HG02798 (cell line): ENCODE measurements around the gene MMP24.
A peak's percentile ranks its signal among the peaks of the same experiment; 100 is the strongest.
"Not testable (repeated sequence)": the region's sequence is repeated elsewhere in the genome, so short reads cannot be mapped to it uniquely, and the experiment has no call there.

Experiments used
- ATAC-seq: cut with Tn5 transposase; IDR thresholded peaks from one replicate; pipeline ENCODE4 v1.9.1; 2021; ENCODE audit warnings: mild to moderate bottlenecking; ENCODE audit not compliant: unreplicated experiment, poor library complexity

MMP24 gene

DNA sequence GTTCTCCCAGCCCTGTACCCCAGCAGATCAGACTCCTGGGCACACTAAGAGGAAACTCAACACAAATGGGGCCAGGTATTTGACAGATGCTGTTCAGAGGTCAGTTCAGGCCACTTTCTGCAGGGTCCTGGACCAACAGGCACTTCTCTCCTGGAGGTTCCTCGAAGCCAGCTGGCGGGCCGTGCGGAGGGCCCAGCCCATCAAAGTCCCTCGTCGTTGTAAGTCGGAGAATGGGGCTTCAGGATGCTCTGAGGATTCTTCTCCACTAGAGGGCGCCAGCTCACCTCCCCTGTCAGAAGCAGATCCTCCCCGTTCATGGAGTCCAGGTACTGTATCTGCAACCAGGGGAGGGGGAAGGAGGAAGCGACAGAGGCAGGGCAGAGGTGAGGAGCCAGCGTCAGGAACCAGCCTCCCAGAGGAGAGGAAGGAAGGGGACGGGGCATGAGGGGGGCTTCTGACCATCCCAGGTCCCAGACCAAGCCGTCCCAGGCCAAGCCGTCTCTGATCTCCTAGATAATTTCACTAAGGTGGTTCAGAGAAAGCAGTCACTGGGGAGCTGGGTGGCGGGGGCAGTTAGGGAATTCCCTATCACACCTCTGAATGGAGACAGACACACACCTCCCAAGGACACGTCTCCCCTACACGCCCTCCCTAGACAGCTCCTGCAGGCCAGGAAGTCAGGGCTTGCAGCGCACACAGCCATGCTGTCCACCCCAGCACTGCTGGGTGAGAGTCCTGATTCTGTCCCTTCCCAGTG, 77.4 kb downstream of the MMP24 start:
- peak; percentile 64 for ATAC-seq

GRCh38 chr20:35304956-35305355, 78.5 kb downstream of the MMP24 start:
- no peak for ATAC-seq

- no peak for ATAC-seq
Observed at GRCh38 chr20:35305682-35306556, 79.4 kb downstream of the MMP24 start.

DNA sequence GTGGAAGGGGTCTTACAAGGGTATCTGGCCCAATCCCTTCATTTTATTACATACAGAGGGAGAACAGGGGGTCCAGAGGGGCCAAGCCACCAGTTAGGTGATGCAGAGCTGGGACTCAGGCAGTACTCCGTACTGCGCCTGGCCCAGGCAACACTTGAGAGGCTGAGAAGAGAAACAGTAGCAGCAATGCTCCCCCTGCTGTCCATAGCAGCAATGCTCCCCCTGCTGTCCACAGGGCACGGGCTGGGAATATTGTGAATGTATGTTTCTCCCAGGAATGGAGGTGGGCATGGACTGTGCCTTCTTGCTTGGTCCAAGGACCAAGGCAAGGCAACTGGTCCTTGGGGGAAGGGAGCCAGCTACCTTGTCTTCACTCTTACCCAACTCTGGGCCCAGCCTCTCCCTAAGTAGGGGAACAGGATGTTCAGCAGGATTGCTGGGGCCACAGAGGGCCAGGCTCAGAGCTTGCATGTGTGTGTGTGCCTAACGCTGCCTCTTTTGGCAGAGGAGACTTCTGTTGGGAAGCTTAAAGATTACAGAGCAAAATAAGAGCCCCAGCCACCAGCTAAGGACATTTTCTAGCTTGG, 80.5 kb downstream of the MMP24 start:
- ATAC-seq = no peak

GRCh38 chr20:35307666-35308653, 81.5 kb downstream of the MMP24 start:
- no peak for ATAC-seq

GRCh38 chr20:35311409-35311808, 84.9 kb downstream of the MMP24 start:
- no peak for ATAC-seq

DNA sequence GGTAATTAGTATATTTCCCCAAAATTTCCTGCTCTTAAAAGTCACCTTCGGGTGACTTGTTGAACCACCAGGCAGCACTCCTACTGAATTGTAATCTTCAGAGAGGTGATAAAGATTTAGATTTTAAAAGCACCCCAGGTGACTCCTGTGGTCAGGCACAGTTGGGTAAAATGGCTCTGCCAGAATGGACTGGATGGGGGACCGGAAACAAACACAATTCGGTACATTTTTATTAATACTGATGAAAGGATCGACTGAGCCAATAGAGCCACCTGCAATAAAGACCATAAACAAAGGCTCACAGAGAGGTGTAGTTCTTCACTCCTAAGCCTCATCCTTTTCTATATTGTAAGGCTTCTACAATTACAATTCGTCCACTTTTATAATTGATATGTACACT, 85.3 kb downstream of the MMP24 start:
- ATAC-seq = no peak

GRCh38 chr20:35312318-35312717, 85.8 kb downstream of the MMP24 start:
- no peak for ATAC-seq

DNA sequence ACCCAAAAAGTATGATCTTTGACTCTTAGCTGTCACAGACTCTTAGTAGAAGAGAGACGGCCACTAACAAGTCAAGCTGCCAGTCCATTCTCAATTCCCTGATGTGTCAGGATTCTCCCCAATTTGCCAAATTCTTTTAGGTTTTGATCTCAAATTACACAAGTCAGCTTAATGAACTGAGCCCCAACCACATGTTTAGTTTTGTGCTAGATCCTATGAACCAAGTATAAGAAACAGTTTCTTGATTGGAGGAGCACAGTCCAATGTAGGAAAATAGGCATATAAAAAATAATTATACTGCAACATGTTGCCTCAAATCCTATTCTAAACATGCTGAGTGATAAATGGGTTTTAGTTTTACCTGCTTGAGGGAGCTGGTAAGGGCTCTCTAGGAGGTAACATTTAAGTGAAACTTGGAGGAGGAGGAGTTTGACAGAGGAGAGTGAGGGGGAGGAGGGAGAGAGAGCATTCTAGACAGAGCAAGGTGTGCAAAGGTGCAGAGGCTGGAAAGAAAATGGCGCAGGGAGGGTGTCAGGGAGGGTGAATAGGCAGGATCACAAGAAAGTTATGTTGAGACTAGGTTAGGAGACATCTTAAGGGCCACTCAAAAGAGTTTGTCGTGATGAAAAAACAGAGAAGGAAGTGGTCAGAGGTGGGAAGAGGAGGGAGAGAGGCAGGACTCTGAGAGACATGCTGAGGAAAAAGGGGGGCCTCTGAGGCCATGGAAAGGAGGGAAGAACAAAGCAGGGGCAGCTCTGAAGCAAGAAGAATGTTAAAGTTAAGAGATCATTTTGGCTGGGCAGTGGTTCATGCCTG, 88.5 kb downstream of the MMP24 start:
- no peak for ATAC-seq

DNA sequence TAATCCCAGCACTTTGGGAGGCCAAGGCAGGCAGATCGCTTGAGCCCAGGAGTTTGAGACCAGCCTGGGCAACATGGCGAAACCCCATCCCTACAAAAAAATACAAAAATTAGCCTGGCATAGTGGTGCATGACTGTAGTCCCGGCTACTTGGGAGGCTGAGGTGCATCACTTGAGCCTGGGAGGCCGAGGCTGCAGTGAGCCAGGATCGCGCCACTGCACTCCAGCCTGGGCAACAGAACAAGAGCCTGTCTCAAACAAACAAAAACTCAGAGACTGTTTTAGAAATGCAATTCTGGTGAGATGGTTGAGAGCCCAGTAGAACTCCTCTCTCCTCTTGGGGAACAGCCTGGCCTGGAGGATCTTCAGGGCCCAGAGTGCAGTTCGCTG, 89.1 kb downstream of the MMP24 start:
- not testable (repeated sequence) for ATAC-seq

DNA sequence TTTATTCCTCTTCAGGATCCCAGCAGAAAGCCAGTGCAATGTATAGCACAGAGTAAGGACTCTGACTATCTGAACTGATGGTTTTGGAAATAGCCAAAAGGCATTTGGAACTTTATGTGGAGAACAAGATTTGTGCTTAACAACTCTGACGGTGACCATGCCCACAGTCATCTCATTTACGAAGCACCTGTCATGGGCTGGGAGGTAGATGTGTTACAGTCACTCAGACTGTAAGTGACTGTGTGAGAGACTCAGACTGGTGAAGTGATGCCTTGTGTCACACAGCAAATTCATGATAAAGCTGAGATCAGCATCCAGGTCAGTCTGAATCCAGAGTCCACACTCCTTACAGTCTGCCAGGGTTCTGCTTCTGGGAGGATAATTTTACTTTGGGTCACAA, 89.6 kb downstream of the MMP24 start:
- ATAC-seq = no peak

DNA sequence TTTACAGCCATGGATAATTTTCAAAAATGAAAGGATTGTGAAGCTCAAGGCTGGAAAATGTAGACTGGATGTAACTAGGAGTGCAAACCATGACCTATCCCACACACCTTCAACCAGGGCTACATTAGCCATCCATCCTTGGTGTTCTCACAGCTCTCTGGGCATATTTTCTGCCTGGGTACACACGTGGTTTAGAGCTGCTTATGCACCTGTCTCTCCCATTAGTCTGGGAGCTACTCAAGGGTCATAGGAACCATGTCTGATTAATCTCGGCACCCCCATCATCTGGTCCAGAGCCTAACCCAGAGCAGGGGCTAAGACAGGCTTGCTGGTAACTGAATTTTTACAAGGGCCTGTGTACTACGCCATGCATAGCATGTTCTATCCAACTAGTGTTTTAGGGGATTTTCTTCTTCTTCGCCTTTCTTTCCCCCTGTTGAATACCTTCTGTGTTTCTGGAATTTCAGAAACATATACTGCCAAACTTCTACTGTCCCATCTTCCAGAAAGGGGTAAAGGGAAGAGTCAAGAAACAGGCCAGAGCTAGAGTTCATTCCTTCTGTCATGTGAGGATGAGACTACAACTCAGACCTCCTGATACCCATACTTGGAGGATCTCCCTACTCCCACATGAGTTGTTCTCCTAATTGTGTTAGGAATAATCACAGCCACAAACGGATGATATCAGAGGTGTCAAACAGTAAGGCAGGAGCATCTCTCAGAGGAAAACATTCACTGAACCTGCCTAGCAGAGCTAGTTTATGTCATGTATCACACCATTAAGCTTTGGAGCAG, 91.1 kb downstream of the MMP24 start:
- no peak for ATAC-seq

DNA sequence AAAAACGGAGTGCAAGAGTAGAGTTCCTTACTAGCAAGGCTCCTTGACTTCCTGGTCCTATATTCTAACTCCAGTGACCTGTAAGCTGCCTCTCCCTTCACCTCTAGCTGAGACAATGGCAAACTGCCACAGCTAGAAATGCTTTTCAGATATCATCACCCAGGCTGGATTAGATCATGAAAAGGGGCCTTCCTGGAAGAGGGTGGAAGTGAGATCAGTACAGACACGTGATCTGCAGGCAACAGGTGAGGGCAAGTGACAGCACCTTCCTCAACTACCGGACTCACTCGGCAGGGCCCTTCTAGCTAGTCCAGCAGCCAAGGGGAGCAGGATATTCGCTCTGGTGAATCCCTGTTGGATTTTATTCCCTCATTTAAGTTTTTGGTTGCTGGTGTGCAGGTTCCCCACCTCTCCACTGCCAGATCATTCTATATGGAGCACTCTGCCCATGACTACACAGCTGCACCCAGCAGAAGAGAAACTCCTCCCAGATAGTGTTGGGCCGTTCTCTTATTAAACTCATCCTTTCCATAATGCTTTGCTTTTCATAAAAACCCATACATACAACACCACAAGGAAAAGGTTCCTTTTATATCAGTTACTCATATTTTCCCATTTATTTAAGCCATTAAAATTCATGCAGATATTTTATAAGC, 92.1 kb downstream of the MMP24 start:
- ATAC-seq = no peak

DNA sequence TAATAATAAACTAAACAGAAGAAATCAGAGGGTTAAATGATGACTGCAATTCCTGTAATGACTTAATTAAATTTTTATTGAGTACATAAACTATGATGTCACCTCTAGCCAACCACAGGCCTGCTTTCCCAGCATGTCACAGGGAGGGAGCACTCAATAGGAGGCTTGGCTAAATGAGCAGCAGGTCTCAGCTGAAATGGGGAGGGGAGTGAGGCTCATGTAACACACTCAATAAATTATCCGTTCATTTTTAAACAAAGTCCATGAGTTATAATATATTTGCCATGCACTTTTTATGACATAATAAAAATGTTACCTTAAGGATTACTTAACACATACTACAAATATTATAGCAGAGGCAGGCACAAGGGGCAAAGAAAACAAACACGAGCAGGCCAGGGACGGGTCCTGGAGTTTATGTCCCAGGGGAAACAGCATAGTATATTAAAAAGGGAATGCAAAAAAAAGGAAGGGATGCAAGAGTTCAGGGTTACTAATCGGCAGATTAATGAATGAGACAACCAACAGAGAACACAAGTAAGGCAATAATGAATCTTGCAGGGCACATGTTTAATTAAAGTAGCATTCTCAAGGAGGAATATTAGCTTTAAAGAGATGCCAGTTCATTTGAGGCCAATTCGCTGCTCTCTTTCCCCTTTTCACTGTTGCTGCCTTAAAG, 92.8 kb downstream of the MMP24 start:
- ATAC-seq = no peak

GRCh38 chr20:35319871-35320197, 93.3 kb downstream of the MMP24 start:
- ATAC-seq = no peak

GRCh38 chr20:35320396-35321126, 94.1 kb downstream of the MMP24 start:
- ATAC-seq = no peak

DNA sequence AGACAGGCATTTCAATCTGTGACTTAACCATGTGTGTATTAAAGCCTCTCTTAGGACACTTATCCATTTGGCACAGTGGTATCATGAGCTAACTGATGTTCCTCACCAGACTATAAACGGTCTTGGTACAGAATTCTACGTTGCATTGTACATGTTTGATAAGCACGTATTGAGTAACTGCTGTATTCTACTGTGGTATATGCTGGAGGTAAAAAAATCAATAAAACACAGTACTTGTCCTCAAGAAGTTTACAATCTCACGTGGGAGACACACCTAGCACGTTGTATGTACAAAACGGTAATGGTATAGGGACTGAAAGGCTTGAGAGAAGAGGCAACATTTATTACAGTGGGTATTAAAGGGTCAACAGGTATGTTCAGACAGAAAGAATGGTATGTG, 98.9 kb downstream of the MMP24 start:
- ATAC-seq = no peak
